Measurements from ENCODE around the gene WNT6.

The WNT6 gene

DNA sequence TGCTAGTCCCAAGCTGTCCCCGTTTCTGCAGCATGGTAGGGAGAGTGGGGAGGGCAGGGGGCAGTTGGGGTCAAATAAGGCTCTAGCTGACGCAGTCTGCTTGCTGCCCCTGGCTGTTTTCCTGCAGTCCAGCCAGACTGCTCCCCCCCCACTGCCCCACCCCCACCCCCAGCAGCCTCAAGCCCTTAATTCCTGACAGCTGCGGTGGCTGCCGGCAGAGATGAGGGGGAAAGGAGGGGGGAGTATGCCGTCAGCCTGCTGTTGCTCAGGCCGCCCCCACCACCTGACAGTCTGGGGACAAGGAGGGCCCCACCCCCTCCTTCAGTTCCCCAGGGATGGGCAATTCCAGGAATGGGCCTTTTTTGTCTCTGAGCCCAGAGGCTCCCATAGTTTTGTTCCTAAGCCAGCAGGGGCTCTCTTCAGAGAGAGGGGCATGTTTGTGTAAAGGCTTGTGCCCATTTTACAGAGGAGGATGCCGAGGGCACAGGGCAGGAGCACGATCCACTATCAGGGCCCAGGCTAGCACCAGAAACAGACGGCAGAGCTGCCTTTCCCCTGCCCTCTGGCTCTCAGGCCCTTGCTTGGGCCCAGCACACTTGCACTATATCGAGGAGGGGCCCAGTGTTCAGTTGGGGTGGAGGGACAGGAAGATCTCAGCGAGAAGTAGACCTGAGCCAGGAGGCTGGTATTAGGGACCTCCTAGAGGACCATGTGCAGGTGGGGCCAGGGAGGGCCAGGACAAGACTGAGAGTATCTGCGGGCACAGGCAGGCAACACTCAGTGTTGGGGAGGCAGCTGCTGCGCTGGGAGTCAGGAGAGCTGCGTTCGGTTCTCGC, 19.5 kb downstream of the WNT6 start:
- no peak for DNase-seq

DNA sequence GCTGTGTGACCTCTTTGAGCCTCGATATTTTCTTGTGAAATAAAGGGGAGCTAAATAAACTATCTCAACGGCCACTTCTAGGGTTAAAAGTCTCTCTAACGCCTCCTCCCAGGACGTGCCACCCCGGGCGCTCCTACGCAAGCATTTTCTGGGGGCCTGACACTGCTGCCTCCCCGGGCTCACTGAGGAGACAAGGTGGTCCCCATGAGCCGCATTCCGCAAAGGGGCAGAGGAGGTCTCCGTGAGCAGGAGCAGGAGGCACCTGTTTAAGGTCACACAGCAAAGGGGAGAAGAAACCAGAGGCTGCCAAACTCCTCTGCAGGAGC, 20.1 kb downstream of the WNT6 start:
- no peak for DNase-seq

DNA sequence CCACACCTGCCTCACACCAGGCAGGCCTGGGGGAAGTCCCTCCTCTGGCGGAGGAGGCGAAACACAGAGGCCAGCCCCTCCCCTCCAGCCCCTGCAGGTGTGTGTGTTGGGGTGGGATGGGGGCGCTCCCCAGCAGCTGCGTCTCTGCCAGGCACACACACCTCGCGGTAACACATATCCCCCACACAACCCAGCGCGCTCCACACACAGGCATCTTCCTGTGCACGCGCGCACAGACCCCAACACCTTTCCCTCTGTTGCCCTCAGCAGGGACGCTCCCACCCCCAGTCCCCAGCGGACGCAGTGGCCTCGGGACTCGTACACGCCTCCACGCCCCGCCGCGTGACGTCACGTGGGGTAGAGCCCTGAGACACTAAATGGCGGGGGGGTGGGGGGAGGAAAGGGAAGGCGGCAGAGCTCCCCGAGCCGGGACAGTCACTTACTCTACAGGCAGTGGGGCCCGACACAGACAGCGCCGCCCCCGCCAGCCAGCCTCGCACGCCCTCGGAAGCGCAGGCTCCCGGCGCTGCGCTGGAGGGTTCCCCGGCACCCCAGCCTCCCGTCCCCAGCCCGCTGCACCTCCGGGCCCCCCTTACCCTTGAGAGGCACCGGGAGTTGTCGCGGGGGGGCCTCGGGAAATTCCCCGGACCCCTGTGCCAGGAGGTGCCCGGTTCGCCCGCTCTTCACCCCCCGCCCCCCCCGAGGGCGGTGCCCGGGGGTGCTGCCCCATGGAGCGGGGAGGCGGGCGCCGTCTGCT, 20.7 kb downstream of the WNT6 start, which contains the start of gene WNT10A:
WNT10A (plus strand) TSS at position 751 of the 757 bp plus-strand sequence. CDS start 144 bp downstream, outside the sequence.
- DNase-seq: no peak

DNA sequence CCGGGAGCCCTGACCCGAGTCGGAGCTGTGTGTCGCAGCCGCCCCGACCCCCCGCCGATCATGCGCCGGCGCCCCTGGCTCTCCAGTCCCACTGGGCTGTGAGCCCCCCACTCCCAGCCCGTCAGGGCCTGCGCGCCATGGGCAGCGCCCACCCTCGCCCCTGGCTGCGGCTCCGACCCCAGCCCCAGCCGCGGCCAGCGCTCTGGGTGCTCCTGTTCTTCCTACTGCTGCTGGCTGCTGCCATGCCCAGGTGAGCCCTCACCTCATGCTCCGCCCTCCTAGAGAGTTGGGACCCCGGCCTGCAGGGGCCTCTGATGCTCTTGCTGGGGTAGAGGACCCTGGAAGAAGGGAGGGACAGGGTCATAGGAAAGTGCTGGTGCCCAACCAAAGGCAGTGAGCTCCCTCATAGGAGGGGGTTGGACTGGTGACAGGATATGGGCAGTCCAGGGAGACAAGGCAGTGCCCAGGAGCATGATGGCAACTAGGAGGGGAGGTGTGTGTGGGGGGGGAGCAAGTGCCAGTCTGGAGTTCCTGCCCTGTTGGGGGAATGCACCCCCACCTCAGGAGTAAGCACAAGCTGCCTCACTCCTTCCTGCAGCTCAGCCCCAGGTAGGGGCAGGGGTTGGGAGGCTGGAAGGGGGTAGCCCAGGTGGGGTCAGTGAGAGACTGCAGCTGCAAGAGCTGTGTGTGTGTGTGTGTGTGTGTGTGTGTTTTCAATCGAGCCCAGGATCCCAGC, 21.4 kb downstream of the WNT6 start:
- no peak for DNase-seq

DNA sequence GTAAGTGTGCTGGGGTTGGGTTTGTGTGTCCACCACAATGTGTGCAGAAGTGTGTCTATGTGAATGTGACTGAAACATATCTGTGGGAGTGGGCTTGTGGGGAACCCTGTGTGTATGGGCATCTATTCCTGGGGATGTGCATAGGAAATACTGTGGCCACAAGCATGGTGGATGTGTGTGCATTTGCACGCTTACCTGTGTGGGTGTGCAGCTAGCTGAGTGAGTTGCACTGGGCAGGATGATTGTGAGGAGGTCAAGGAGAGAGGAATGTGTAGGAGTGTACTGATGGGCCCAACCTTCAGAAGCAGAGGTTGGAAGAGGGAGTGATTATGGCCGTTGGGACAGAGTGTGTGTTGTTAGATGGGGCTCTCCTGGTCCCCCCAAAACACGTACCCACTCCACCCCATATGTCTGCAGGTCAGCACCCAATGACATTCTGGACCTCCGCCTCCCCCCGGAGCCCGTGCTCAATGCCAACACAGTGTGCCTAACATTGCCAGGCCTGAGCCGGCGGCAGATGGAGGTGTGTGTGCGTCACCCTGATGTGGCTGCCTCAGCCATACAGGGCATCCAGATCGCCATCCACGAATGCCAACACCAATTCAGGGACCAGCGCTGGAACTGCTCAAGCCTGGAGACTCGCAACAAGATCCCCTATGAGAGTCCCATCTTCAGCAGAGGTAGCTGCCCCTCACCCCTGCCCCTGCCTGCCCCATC, 22.3 kb downstream of the WNT6 start:
- no peak for DNase-seq

DNA sequence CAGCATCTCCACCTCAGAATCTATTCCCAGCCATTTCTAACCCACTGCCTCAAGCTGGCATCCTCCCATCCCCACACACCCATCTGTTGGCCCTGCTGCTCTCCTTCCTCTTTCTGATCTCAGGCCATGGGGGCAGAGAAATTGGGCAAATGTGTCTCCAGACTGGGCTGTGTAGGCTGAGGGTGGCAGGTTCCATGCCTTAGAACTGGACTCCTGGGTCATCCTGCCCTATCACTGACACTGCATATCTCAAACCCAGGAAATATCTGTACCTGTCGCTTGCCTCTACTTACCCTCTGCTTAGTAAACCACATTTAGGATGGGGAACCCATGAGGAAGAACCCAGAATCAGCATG, 22.8 kb downstream of the WNT6 start:
- DNase-seq: no peak

DNA sequence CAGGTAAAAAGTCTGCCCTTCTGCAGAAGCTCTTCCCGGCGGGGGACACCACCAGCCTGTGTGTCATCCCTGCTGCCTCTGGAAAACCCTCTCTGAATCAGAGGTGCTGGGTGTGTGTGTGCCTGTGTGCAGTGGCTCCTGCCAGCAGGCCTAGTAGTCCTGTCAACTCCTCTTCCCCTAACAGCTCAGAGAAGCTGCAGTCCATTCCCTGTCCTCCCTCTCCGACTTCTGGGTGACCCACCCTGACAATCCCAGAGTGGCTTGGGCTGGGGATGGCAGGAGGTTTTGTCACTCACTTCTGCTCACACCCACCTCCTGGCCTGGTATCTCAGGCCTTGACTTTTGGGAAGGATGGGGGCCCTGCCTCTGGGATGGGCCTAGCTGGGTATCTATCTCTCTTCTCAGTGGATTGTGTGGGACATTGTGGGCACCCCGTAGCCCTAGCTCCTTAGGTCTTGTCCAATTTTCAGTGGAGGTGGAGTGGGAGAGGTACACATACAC, 23.3 kb downstream of the WNT6 start:
- DNase-seq: no peak

DNA sequence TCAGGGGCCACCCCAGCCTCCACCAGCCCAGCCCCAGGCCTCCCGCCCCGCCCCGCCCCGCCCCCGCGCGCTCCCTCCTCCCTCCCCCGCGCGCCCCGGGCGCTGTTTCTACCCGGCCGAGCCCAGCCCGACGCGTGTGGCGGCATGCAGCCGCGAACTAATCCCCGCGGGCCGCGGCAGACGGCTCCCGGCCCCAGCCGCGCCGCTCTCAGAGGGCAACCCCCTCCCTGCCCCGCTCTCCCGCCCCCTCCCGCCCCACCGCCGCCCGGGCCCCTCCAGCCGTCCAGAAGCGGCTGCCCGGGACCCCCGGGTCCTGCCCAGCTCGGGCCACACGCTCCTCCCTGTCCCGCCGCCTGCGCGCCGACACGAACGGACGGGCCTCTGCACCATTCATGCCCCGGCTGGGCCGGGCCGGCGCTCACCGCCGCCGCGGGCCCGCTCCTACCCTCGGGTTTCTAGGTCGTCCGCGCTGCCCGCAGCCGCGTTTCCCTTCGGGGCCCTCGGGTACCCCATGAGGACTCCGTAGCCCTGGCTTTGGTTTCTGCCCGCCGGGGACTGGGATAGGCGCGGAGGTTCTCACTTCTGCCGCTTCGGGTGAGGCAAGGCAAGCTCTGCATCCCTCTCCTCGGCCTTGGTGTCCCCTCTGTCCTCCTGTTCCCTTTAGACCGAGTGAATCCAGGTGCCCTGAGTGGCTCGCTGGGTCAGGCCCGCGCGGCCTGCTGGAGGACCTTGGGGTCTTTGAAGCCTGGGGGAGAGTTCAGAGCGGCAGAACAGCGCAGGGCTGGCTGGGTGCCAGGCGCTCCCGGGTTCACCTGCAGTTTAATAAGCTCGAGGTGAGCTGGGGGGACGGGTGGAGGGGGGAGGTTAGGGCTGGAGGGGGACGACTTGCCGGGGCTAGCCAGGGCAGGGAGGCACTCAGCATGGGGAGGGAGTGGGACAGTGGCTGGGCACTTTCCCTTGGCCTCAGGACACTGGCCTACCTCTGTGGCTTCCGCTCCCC, 24.2 kb downstream of the WNT6 start:
- no peak for DNase-seq

DNA sequence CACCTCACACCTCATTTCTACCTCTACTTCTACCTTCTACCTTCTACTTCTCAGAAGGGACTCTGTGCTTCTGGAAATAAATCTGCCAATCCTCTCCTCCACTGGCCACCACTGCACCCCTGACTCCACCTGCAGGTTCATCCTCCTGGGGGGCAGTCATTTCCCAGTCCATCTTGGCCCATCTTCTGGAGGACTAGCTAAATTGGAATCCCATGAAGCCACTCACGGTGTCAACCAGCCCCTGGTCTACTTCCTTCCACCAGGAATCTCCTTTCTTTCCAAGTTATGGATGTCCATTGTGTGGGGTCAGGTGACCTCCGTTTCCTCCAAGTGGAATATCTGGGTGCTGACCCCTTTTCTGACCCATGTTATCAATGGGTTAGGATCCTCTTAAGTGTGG, 24.9 kb downstream of the WNT6 start:
- no peak for DNase-seq

DNA sequence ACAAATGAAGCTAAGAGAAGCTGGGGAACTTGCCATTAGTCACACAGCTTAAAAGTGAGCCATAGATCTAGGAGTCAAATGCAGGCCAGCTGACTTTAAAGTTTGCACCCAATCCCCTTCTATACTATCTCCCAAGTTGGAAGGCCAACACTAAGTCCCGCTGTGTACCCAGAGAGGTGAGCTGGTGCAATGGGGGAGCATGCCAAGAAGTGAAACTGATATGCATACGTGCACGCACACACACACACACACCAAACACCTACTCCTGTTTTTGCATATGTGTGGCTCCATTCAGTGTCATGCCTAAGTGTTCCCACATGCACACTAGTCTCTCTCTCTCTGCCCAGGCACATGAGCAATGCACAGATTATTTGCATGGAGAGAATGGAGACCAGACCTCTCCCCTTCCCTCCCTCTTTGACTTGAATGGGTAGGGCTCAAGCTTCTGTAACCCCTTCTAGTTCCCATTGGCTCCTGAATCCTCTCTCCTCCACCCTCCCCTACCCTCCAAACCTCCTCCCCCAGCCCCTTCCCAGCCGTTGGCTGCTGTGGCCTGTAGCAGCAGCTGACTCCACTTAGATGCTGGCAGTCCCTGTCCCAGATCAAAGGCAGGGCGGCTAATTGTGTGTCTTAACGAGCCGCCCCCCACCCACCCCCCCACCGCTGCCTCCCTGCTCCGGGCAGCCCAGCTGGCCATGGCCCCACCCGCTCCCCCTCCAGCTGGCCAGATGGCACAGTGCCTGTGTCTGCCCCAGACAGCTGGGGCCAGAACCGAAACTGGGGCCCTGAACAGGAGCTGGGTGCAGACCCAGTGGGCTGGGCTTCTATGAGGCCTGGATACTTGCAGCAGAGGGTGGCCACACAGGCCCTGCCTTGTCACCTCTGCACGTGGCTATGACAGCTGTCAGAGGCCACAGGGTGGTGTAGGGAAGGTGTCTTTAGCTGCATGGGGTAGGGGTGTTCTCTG, 26.7 kb downstream of the WNT6 start:
- no peak for DNase-seq

DNA sequence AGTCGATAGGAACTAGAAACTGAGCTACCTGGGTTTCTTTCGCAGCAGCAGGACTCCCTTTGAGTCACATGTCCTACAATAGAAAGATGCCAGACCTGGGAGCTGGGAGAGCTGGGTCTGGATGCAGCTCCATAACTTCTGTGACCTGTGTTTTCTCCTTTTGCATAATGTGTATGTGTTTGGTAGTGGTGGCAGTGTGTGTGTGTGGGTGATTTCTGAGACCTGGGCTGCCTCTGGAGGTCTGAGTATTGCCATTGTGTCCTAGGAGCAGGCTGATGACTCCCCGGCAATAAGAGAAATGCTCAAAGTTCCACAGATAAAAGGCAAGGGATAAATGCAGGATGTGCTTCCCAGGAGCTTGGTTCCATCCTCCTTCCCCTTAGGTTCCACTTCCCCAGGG, 27.5 kb downstream of the WNT6 start:
- no peak for DNase-seq

DNA sequence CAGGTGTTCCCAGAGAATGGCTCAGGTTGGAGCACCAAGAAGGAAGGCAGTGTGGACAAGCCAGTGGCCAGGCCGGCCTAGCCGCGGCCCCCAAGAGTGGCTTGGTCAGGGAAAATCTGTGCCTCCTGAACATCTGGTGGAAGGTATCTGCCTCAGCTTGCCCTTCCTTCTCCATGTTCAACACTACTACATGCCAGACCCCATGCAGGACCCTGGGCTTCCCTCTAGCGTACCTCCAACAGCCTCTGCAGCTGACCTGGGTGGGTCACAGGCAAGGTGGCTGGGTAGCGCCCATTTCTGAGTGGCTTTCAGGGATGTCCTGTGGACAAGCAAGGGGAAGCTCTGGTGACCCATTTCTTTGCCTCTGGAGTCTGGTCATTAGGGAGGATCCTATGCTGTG, 28.7 kb downstream of the WNT6 start:
- no peak for DNase-seq

DNA sequence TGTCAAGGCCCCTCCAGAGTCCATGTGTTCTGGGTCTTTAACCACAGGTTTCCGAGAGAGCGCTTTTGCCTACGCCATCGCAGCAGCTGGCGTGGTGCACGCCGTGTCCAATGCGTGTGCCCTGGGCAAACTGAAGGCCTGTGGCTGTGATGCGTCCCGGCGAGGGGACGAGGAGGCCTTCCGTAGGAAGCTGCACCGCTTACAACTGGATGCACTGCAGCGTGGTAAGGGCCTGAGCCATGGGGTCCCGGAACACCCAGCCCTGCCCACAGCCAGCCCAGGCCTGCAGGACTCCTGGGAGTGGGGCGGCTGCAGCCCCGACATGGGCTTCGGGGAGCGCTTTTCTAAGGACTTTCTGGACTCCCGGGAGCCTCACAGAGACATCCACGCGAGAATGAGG, 30.3 kb downstream of the WNT6 start:
- no peak for DNase-seq

DNA sequence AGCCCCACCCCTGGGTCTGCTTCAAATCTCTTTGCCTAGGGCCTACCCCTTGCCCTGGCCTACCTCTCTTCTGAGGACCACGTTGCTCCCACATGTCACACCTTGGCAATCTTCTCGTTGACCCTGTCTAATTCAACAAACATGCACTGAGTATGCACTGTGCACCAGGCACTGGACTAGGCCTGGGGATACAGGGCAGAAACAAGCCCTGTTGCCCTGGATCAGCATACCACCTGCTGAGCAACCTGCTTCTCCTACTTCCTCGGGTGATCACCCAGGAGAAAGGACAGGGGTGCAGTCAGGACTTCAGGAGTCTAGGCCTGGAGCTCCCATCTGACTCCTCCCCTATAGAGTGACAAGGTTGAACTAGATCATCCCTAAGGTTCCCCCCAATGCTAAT, 30.8 kb downstream of the WNT6 start:
- DNase-seq: no peak

DNA sequence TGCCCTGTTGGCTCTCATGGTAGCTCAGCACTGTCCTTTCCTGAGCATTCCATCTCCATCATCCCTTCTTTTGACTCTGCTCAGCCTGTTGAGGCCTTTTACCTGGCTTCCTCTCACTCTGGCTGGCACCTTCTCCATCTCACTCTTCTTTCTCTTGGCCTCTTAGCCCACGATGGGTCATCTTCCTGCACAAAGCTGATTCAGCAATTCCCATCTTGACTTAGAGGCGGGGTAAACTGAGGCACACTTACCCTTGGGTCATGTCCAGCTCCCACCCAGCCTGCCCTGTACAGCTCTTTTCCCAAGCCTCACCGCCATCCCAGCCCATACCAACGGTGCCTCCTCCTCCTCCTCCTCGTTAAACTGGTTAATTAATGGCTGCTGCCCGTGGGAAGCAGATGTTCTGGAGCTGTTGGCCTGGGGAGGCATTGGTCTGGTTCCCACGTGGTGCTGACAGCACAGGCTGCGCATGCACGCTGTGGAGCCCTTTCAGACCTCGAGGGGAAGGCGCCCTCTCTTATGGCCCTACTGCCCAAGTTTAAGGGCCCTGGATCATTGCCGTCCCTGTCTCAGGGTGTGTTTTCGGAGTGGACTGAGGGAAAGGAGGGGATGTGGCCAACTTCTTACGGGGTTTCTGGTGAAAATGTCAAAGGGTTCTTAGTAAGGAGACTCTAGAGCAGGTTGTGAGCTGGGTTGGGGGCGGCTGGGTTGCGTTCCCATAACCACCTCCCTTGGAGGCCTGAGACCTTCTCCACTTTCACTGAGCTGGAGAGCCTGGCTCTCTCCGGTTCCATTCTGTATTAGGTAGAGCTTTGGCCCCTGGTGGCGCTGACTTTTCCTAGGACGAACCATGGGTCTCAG, 31.9 kb downstream of the WNT6 start:
- DNase-seq: no peak

DNA sequence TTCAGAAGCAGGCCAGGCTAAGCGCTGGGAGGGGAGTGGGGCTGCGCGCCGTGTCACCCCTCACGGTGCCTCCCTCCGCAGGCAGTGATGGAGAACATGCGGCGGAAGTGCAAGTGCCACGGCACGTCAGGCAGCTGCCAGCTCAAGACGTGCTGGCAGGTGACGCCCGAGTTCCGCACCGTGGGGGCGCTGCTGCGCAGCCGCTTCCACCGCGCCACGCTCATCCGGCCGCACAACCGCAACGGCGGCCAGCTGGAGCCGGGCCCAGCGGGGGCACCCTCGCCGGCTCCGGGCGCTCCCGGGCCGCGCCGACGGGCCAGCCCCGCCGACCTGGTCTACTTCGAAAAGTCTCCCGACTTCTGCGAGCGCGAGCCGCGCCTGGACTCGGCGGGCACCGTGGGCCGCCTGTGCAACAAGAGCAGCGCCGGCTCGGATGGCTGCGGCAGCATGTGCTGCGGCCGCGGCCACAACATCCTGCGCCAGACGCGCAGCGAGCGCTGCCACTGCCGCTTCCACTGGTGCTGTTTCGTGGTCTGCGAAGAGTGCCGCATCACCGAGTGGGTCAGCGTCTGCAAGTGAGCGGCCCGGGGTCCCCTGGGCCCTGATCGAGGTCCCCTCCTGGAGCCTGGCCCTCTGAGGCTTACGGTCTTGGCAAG, 33.2 kb downstream of the WNT6 start:
- DNase-seq: peak in 1 of 2 experiments; percentile 51

DNA sequence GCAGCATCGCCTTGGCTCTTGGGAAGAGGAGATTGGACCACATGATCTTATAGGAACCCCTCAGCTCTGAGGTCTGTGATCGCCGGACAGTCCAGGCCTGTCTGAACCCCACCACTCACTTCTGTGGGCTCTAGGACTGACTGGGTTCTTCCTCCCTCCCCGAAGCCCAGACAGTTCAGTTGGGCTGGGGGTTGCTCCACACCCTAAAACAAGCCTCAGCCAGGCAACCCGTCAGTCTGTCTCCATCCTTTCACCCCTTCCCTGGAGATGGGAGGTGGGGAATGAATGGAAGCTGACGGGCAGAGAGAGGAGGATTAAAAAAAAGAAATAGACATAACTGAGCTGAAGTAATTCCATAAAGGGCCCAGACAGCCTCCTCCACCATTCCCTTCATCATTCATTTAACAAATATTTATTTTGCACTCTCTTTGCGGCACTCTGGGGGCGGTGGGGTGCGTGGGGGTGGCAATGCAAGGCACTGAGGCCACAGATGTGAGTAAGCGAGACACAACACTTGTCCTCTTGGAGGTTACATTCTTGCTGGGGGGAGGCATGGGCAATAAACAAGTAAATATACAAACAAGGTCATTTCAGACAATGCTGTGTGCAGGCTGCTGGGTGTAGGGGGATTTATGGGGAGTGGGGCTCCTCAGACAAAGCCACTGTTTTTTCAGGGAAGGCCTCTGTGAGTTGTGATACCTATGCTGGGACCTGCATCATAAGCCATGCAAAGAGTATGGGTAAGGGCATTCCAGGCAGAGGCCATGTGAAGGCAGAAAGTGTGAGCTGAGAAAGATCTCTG, 33.9 kb downstream of the WNT6 start:
- no peak for DNase-seq

Data from SW 1271 (cell line).